HCT116 (cell line): Measurements from ENCODE around the gene FCHSD2. TPM values are rescaled to one million over a fixed set of nuclear protein-coding genes. Genes with fewer than 3 reads are reported as not detected.

Experiments used
- ATAC-seq: fragments of 200-7000 bp; cut with Tn5 transposase; 2 replicates; pipeline ENCODE4 v1.9.1; 2020; ENCODE audit warnings: mild to moderate bottlenecking, moderate library complexity
- BruUV-seq: library from RNA; stranded (reverse); fragments of 400-500 nt; replicated peaks from 2 replicates; lab custom pipeline; 2021; lab: Mats Ljungman, UMichigan
- CTCF ChIA-PET: fragments of 300-600 bp; sonication (Branson Sonifier 250); formaldehyde crosslinking; loops from one replicate; lab custom pipeline; 2021; ENCODE audit warnings: antibody characterized with exemption; lab: Charles Lee
- POLR2A ChIA-PET: fragments of 300-600, 350-600 bp; sonication (Branson Sonifier 250); formaldehyde crosslinking; loops from one replicate; lab custom pipeline; 2021; ENCODE audit warnings: antibody characterized with exemption; lab: Charles Lee
- RAD21 ChIA-PET, 2 experiments: fragments of 300-600 bp; sonication (Branson Sonifier 250); formaldehyde crosslinking; loops; one replicate each; lab custom pipeline; 2023; ENCODE audit warnings: low total read pairs in 2 of 2; ENCODE audit not compliant: uncharacterized antibody in 2 of 2, unreplicated experiment in 2 of 2, low non-redundant PET in 1 of 2; lab: Charles Lee
- DNase-seq: peaks from one replicate; pipeline ENCODE4 v3.0.0-alpha.2; 2010; ENCODE audit warnings: low read depth, low spot score
- H2AFZ ChIP-seq: fragments of 200-600 bp; shearing (Covaris generic), sonication (generic); 2 replicates; pipeline ENCODE4 v1.6.1; 2017; ENCODE audit warnings: low read depth, mixed run types, mixed read lengths, antibody characterized with exemption, low read length; ENCODE audit not compliant: poor library complexity, severe bottlenecking
- H3K27ac ChIP-seq: 2 replicates; pipeline ENCODE4 v1.5.1; 2012; ENCODE audit warnings: low read depth, low read length
- H3K27me3 ChIP-seq: fragments of 200-600 bp; sonication (generic); 2 replicates; pipeline ENCODE4 v1.6.1; 2016; ENCODE audit warnings: mixed run types, low read length, mixed read lengths; ENCODE audit not compliant: insufficient read depth
- H3K36me3 ChIP-seq, 2 experiments: fragments of 200-500 bp in 1 of 2; fragments of 200-600 bp in 1 of 2; sonication (Bioruptor generic) in 1 of 2; sonication (generic) in 1 of 2; 2 replicates each; pipeline versions ENCODE4 v1.5.1 to v1.6.1; 2014 to 2016; ENCODE audit warnings: low read length in 2 of 2, inconsistent platforms in 1 of 2, mixed read lengths in 1 of 2, mixed run types in 1 of 2; ENCODE audit not compliant: insufficient read depth in 2 of 2, control insufficient read depth in 1 of 2
- H3K4me1 ChIP-seq, 2 experiments: fragments of 200-600 bp in 1 of 2; sonication (generic) in 1 of 2; 2 replicates each; pipeline versions ENCODE4 v1.5.1 to v1.6.1; 2012 to 2017; ENCODE audit warnings: low read length in 2 of 2, inconsistent platforms in 1 of 2, mild to moderate bottlenecking in 1 of 2, mixed read lengths in 1 of 2, mixed run types in 1 of 2, moderate library complexity in 1 of 2; ENCODE audit not compliant: insufficient read depth in 2 of 2, control insufficient read depth in 1 of 2
- H3K4me2 ChIP-seq: fragments of 200-600 bp; sonication (generic); 2 replicates; pipeline ENCODE4 v1.6.1; 2017; ENCODE audit warnings: mixed run types, low read length, mixed read lengths
- H3K4me3 ChIP-seq, 2 experiments: fragments of 200-600 bp in 1 of 2; sonication (generic) in 1 of 2; replicated peaks in 1 of 2; 2 replicates each; pipeline ENCODE4 v1.5.1; 2011 to 2016; ENCODE audit warnings: low read length in 2 of 2, control low read depth in 1 of 2, low read depth in 1 of 2, mild to moderate bottlenecking in 1 of 2, mixed read lengths in 1 of 2, mixed run types in 1 of 2
- H3K79me2 ChIP-seq: fragments of 200-600 bp; sonication (generic); 2 replicates; pipeline ENCODE4 v1.6.1; 2017; ENCODE audit warnings: mild to moderate bottlenecking, mixed run types, low read length, moderate library complexity, mixed read lengths; ENCODE audit not compliant: insufficient read depth
- H3K9ac ChIP-seq: fragments of 200-600 bp; sonication (generic); 2 replicates; pipeline ENCODE4 v1.6.1; 2016; ENCODE audit warnings: low read length, mixed read lengths
- H3K9me2 ChIP-seq: fragments of 200-600 bp; sonication (generic), shearing (Covaris generic); 2 replicates; pipeline ENCODE4 v1.6.1; 2017; ENCODE audit warnings: mixed run types, mild to moderate bottlenecking, moderate library complexity; ENCODE audit not compliant: insufficient read depth
- H3K9me3 ChIP-seq, 2 experiments: fragments of 200-500 bp in 1 of 2; fragments of 200-600 bp in 1 of 2; sonication (Bioruptor generic) in 1 of 2; sonication (generic) in 1 of 2; 2 replicates each; pipeline ENCODE4 v1.6.1; 2014 to 2017; ENCODE audit warnings: low read length in 2 of 2, mixed read lengths in 2 of 2, inconsistent platforms in 1 of 2, low read depth in 1 of 2, mild to moderate bottlenecking in 1 of 2, mixed run types in 1 of 2, moderate library complexity in 1 of 2; ENCODE audit not compliant: control insufficient read depth in 1 of 2, insufficient read depth in 1 of 2
- H4K20me1 ChIP-seq: fragments of 200-600 bp; sonication (generic), shearing (Covaris generic); 2 replicates; pipeline ENCODE4 v1.6.1; 2017; ENCODE audit warnings: mixed run types, mild to moderate bottlenecking, moderate library complexity; ENCODE audit not compliant: insufficient read depth
- CBX3 ChIP-seq: IDR thresholded peaks from 2 replicates; pipeline ENCODE4 v1.6.1; 2012; ENCODE audit warnings: low read depth
- CTCF ChIP-seq, 3 experiments: fragments of 200-600 bp in 1 of 3; sonication (generic) in 1 of 3; IDR thresholded peaks in 2 of 3; conservative IDR thresholded peaks in 1 of 3; 2 replicates each; pipeline ENCODE4 v1.5.1; 2012 to 2017; ENCODE audit warnings: low read depth in 2 of 3, low read length in 2 of 3, antibody characterized with exemption in 1 of 3, borderline replicate concordance in 1 of 3, control low read depth in 1 of 3, mild to moderate bottlenecking in 1 of 3, mixed read lengths in 1 of 3, mixed run types in 1 of 3, moderate library complexity in 1 of 3; ENCODE audit not compliant: insufficient read depth in 1 of 3
- EGR1 ChIP-seq: IDR thresholded peaks from 2 replicates; pipeline ENCODE4 v1.6.1; 2012; ENCODE audit warnings: low read depth
- EZH2phosphoT487 ChIP-seq: fragments of 200-600 bp; IDR thresholded peaks from 2 replicates; pipeline ENCODE4 v1.6.1; 2018; ENCODE audit warnings: antibody characterized with exemption, borderline replicate concordance
- FOSL1 ChIP-seq: IDR thresholded peaks from 2 replicates; pipeline ENCODE4 v1.6.1; 2012; ENCODE audit warnings: low read depth
- POLR2AphosphoS5 ChIP-seq: IDR thresholded peaks from 2 replicates; pipeline ENCODE4 v1.6.1; 2011; ENCODE audit warnings: mild to moderate bottlenecking, low read depth, low read length, moderate library complexity
- RAD21 ChIP-seq: IDR thresholded peaks from 2 replicates; pipeline ENCODE4 v1.6.1; 2012; ENCODE audit warnings: low read depth, mild to moderate bottlenecking
- SIN3A ChIP-seq: IDR thresholded peaks from 2 replicates; pipeline ENCODE4 v1.6.1; 2012; ENCODE audit warnings: low read depth
- SP1 ChIP-seq: IDR thresholded peaks from 2 replicates; pipeline ENCODE4 v1.6.1; 2012; ENCODE audit warnings: low read depth
- SRF ChIP-seq: IDR thresholded peaks from 2 replicates; pipeline ENCODE4 v1.6.1; 2012; ENCODE audit warnings: low read depth
- TCF7L2 ChIP-seq: IDR thresholded peaks from 2 replicates; pipeline ENCODE4 v1.7.0; 2011; ENCODE audit warnings: borderline replicate concordance, inconsistent platforms; ENCODE audit not compliant: insufficient read depth, insufficient read length; ENCODE audit errors: extremely low read depth
- YY1 ChIP-seq: IDR thresholded peaks from 2 replicates; pipeline ENCODE4 v1.6.1; 2011; ENCODE audit warnings: low read length, low read depth, moderate library complexity, mild to moderate bottlenecking; ENCODE audit not compliant: insufficient replicate concordance; ENCODE audit errors: extremely low read depth
- ZBTB33 ChIP-seq: IDR thresholded peaks from 2 replicates; pipeline ENCODE4 v1.6.1; 2011; ENCODE audit warnings: mild to moderate bottlenecking, low read length, moderate library complexity; ENCODE audit not compliant: insufficient replicate concordance; ENCODE audit errors: extremely low read depth
- ZFX ChIP-seq: fragments of 450-650 bp; IDR thresholded peaks from 2 replicates; pipeline ENCODE4 v1.6.1; 2017
- ZNF274 ChIP-seq: fragments of 200-500 bp; sonication (Bioruptor generic); IDR thresholded peaks from 2 replicates; pipeline ENCODE4 v1.6.1; 2014; ENCODE audit warnings: mild to moderate bottlenecking, low read depth, low read length, inconsistent platforms
- intact Hi-C: fragments of 100-400 bp; cut with micrococcal nuclease; formaldehyde crosslinking; loops from 2 replicates; pipeline ENCODE4 v1.10.0; 2022
- total RNA-seq: library from RNA; stranded (reverse); gene quantifications from one replicate; pipeline ENCODE4 v1.2.1, GENCODE V29; 2021; ENCODE audit not compliant: unreplicated experiment

The FCHSD2 gene
- total RNA-seq, 1 experiment from 2014 or later, result 15.0 TPM

GRCh38 chr11:72816404-72816990 is 325.6 kb downstream of the FCHSD2 start (continued):
- no peak for TF ChIP-seq ZBTB33

- ChIA-PET POLR2A (no interaction called here), CTCF (no interaction called here), RAD21 (no interaction called here)
- Histone ChIP-seq H3K4me3 (peak overlapping the region; percentile 85 to 95), H2AFZ (no peak overlapping the region), H3K4me2 (peak overlapping the region; percentile 100), H4K20me1 (no peaks in the 10 kb centered on the region), H3K9me2 (no peaks in the 10 kb centered on the region), H3K4me1 (peaks cover 9 to 38% of the 10 kb centered on the region in 2 experiments; a peak in 3 of 4 replicates), H3K27ac (peak overlapping the region; percentile 97), H3K27me3 (no peaks in the 10 kb centered on the region), H3K9me3 (no peaks in the 10 kb centered on the region), H3K36me3 (peaks cover 0 to 4% of the 10 kb centered on the region in 2 experiments; a peak in 1 of 4 replicates), H3K9ac (peak overlapping the region; percentile 93), H3K79me2 (peaks cover 27% of the 10 kb centered on the region)
- DNase-seq (no peak), ATAC-seq (peak; percentile 5)
- TF ChIP-seq YY1 (no peak), ZNF274 (no peak), FOSL1 (no peak), CBX3 (no peak), SIN3A (no peak), SRF (no peak), RAD21 (no peak), SP1 (no peak), EGR1 (no peak), POLR2AphosphoS5 (no peak), EZH2phosphoT487 (no peak), ZBTB33 (no peak), CTCF (IDR thresholded peaks at IDR 0.05 in 2 of 3, conservative IDR thresholded peaks at IDR 0.05 in 1 of 3; ENCODE audit: borderline replicate concordance in 1 of 3, insufficient read depth in 1 of 3, low read depth in 2 of 3, low read length in 2 of 3) (no peak), ZFX (no peak), TCF7L2 (no peak)
- BruUV-seq, result no TSS peak
- intact Hi-C loops, result no loop called here
Observed at GRCh38 chr11:72815110-72815618, 327.0 kb downstream of the FCHSD2 start.
